ENCODE measurements around the gene MOV10L1.

GRCh38 chr22:50140615-50141014, 50.8 kb downstream of the MOV10L1 start:
- TF ChIP-seq CTCF (IDR thresholded peaks at IDR 0.05) (no peak), POLR2A (IDR thresholded peaks at IDR 0.05) (no peak)

Measured in lower leg skin (tissue), 3 donors.